Suppressor macrophage treated with lipopolysaccharide for 4 hours (primary cell): Measurements from ENCODE around the gene SMYD3.

ENCODE experiments used
- DNase-seq: peaks from one replicate; pipeline ENCODE4 v3.0.0-alpha.2; 2020

The SMYD3 gene

GRCh38 chr1:245931450-245931849 lies 575.6 kb downstream of the SMYD3 start:
- no peak for DNase-seq

- no peak for DNase-seq
These were observed 577.9 kb downstream of the SMYD3 start for GRCh38 chr1:245929224-245929623.

GRCh38 chr1:245926888-245927287 lies 580.2 kb downstream of the SMYD3 start:
- no peak for DNase-seq

GRCh38 chr1:245923215-245923614 lies 583.9 kb downstream of the SMYD3 start:
- no peak for DNase-seq

GRCh38 chr1:245921417-245921816 lies 585.7 kb downstream of the SMYD3 start:
- DNase-seq, result no peak

- DNase-seq, result no peak
These were observed 589.7 kb downstream of the SMYD3 start for GRCh38 chr1:245917403-245917802.

- DNase-seq, result no peak
These were observed 591.2 kb downstream of the SMYD3 start for GRCh38 chr1:245915841-245916240.

GRCh38 chr1:245915406-245915805 lies 591.7 kb downstream of the SMYD3 start:
- no peak for DNase-seq

- DNase-seq, result no peak
These were observed 598.5 kb downstream of the SMYD3 start for GRCh38 chr1:245908543-245908942.

- no peak for DNase-seq
These were observed 600.9 kb downstream of the SMYD3 start for GRCh38 chr1:245906207-245906606.

GRCh38 chr1:245903851-245904250 lies 603.2 kb downstream of the SMYD3 start:
- DNase-seq, result no peak

GRCh38 chr1:245901565-245901964 lies 605.5 kb downstream of the SMYD3 start:
- DNase-seq, result no peak

- peak; percentile 5 for DNase-seq
These were observed 606.0 kb downstream of the SMYD3 start for GRCh38 chr1:245901037-245901436.

- DNase-seq, result no peak
These were observed 608.5 kb downstream of the SMYD3 start for GRCh38 chr1:245898581-245898980.

- no peak for DNase-seq
These were observed 610.8 kb downstream of the SMYD3 start for GRCh38 chr1:245896258-245896657.

GRCh38 chr1:245895455-245895959 lies 611.6 kb downstream of the SMYD3 start:
- no peak for DNase-seq

- DNase-seq, result no peak
These were observed 612.2 kb downstream of the SMYD3 start for GRCh38 chr1:245894843-245895242.

GRCh38 chr1:245893025-245893424 lies 614.1 kb downstream of the SMYD3 start:
- no peak for DNase-seq

GRCh38 chr1:245888809-245889208 lies 618.3 kb downstream of the SMYD3 start:
- DNase-seq, result peak; percentile 35

- no peak for DNase-seq
These were observed 619.2 kb downstream of the SMYD3 start for GRCh38 chr1:245887829-245888228.

- DNase-seq, result no peak
These were observed 625.2 kb downstream of the SMYD3 start for GRCh38 chr1:245881767-245882391.

GRCh38 chr1:245880754-245881403 lies 626.2 kb downstream of the SMYD3 start:
- DNase-seq, result no peak

- no peak for DNase-seq
These were observed 628.0 kb downstream of the SMYD3 start for GRCh38 chr1:245879091-245879490.

- DNase-seq, result no peak
These were observed 628.5 kb downstream of the SMYD3 start for GRCh38 chr1:245878585-245878984.

- DNase-seq, result no peak
These were observed 629.1 kb downstream of the SMYD3 start for GRCh38 chr1:245877976-245878375.
